NCI-H2196 treated with DMSO at 0.1 percent for 48 hours (cell line): ENCODE data around the gene RGS7.
"Not testable (repeated sequence)": the region's sequence is repeated elsewhere in the genome, so short reads cannot be mapped to it uniquely, and the experiment has no call there.

ENCODE experiments used
- DNase-seq: peaks from one replicate; lab custom pipeline; 2025; ENCODE audit not compliant: unreplicated experiment; lab: John Stamatoyannopoulos, UW

RGS7 gene

GRCh38 chr1:241275226-241275625 is 81.8 kb downstream of the RGS7 start:
- no peak for DNase-seq

- DNase-seq, result no peak
Measured at GRCh38 chr1:241274693-241275092, 82.3 kb downstream of the RGS7 start.

GRCh38 chr1:241272828-241273227 is 84.2 kb downstream of the RGS7 start:
- DNase-seq, result no peak

GRCh38 chr1:241271427-241271826 is 85.6 kb downstream of the RGS7 start:
- DNase-seq, result no peak

GRCh38 chr1:241270016-241270415 is 87.0 kb downstream of the RGS7 start:
- DNase-seq, result no peak

- no peak for DNase-seq
Measured at GRCh38 chr1:241269116-241269515, 87.9 kb downstream of the RGS7 start.

GRCh38 chr1:241266121-241266520 is 90.9 kb downstream of the RGS7 start:
- no peak for DNase-seq

- no peak for DNase-seq
Measured at GRCh38 chr1:241265428-241265827, 91.6 kb downstream of the RGS7 start.

GRCh38 chr1:241263346-241263745 is 93.7 kb downstream of the RGS7 start:
- DNase-seq, result no peak

- no peak for DNase-seq
Measured at GRCh38 chr1:241253471-241253870, 103.5 kb downstream of the RGS7 start.

- peak; percentile 34 for DNase-seq
Measured at GRCh38 chr1:241250465-241250864, 106.5 kb downstream of the RGS7 start.

- DNase-seq, result no peak
Measured at GRCh38 chr1:241240069-241240468, 116.9 kb downstream of the RGS7 start.

- DNase-seq, result no peak
Measured at GRCh38 chr1:241237873-241238272, 119.1 kb downstream of the RGS7 start.

- no peak for DNase-seq
Measured at GRCh38 chr1:241235256-241235897, 121.6 kb downstream of the RGS7 start.

- DNase-seq, result no peak
Measured at GRCh38 chr1:241229711-241230110, 127.3 kb downstream of the RGS7 start.

GRCh38 chr1:241229216-241229615 is 127.8 kb downstream of the RGS7 start:
- DNase-seq, result no peak

GRCh38 chr1:241228339-241228738 is 128.7 kb downstream of the RGS7 start:
- DNase-seq, result no peak

GRCh38 chr1:241225741-241226140 is 131.3 kb downstream of the RGS7 start:
- DNase-seq, result no peak

GRCh38 chr1:241224189-241224588 is 132.8 kb downstream of the RGS7 start:
- not testable (repeated sequence) for DNase-seq

GRCh38 chr1:241222813-241223212 is 134.2 kb downstream of the RGS7 start:
- DNase-seq, result not testable (repeated sequence)

- DNase-seq, result no peak
Measured at GRCh38 chr1:241221319-241221718, 135.7 kb downstream of the RGS7 start.

- not testable (repeated sequence) for DNase-seq
Measured at GRCh38 chr1:241220913-241221312, 136.1 kb downstream of the RGS7 start.

GRCh38 chr1:241219449-241219848 is 137.6 kb downstream of the RGS7 start:
- no peak for DNase-seq
